ENCODE results near the gene ZNF580.

DNA sequence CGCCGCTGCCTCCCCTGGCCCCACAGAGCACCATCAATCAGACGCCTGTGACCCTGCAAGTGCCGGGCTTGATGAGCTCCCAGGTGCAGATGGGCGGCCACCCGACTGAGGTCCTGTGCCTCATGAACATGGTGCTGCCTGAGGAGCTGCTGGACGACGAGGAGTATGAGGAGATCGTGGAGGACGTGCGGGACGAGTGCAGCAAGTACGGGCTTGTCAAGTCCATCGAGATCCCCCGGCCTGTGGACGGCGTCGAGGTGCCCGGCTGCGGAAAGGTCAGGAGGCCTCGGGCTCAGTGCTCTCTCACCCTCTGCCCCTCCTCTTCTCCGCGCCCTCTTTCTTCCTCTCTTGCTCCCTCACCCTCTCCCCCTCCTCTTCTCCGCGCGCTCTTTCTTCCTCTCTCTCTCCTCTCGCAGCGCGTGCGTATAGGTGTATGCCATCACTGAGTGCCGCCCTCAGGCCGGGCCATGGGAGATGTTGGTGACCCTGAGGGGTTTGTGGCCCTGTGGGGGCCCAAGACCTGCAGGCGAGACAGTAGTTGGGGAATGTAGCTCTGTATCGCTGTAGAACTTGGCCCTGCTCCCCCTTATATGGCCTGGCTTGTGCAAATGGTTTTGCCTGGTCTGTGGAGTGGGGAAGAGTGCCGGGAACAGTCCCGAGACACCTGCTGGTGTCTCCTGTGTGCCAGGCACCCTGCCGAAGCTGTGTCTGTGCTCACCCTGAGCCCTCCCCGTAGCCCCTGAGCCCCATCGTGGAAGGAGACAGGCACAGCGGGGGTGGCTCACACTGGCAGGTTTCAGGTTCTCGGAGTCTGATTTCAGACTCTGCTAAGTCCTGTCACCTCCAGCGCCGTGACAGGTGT, 28.8 kb downstream of the ZNF580 start:
- TF ChIP-seq CTCF (conservative IDR thresholded peaks at IDR 0.05; ENCODE audit: low read length) (no peak), EZH2phosphoT487 (IDR thresholded peaks at IDR 0.05; ENCODE audit: borderline replicate concordance) (no peak)

Measured in Loucy (cell line).